GM12801 (cell line): Measurements from ENCODE around the gene C1orf210.

Source experiments
- CTCF ChIP-seq: IDR thresholded peaks from one replicate; pipeline ENCODE4 v1.5.1; 2011; ENCODE audit warnings: control low read depth; ENCODE audit not compliant: insufficient read length; ENCODE audit errors: extremely low read depth

Gene C1orf210

GRCh38 chr1:43232482-43232881 lies 52.9 kb downstream of the C1orf210 start:
- no peak for TF ChIP-seq CTCF

DNA sequence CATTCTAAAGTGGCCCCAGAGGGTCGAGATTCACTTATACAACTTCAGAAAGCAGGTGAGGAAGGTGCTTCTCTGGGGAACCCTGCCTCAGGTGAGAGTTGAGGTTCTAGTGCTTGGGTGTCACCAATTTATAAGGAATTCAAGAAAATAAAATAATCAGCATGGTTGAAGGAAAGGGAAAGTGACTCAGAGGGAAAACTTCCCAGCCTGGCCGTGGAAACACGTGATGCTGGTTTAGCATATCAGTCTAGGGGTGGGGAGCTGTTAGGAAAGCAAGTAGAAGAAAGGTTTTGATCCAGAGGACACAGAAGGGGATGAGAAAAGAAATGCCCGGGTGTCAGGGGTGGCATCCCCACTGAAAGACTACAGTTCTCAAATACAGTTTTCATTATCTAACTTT lies 53.3 kb downstream of the C1orf210 start:
- no peak for TF ChIP-seq CTCF
